Large intestine (tissue), 3 donors: Measurements from ENCODE around the gene SYNGR3. TPM values are rescaled to one million over a fixed set of nuclear protein-coding genes. Genes with fewer than 3 reads are reported as not detected.

Source experiments
- DNase-seq, 2 donors: peaks; one replicate each; pipeline versions ENCODE4 v3.0.0 to v3.0.0-alpha.2; 2013
- H3K27ac ChIP-seq: one replicate; pipeline ENCODE4 v1.5.1; 2013; ENCODE audit warnings: low read length
- H3K27me3 ChIP-seq: 2 replicates; pipeline ENCODE4 v1.6.1; 2013; ENCODE audit warnings: low read length; ENCODE audit not compliant: control insufficient read depth, insufficient read depth
- H3K36me3 ChIP-seq: 2 replicates; pipeline ENCODE4 v1.6.1; 2013; ENCODE audit warnings: low read length; ENCODE audit not compliant: control insufficient read depth, insufficient read depth
- H3K4me1 ChIP-seq: one replicate; pipeline ENCODE4 v1.6.1; 2013; ENCODE audit warnings: low read length; ENCODE audit not compliant: control insufficient read depth, insufficient read depth
- H3K4me3 ChIP-seq: one replicate; pipeline ENCODE4 v1.5.1; 2013; ENCODE audit warnings: low read length
- H3K9me3 ChIP-seq: one replicate; pipeline ENCODE4 v1.6.1; 2013; ENCODE audit warnings: mild to moderate bottlenecking, low read depth, low read length, moderate library complexity; ENCODE audit not compliant: control insufficient read depth
- WGBS: methylation state at CpG from one replicate; pipeline ENCODE4 v1.1.5; 2013; ENCODE audit warnings: low lambda C conversion rate; ENCODE audit not compliant: insufficient coverage; 5-methylcytosine and 5-hydroxymethylcytosine counted together
- polyA plus RNA-seq: library from polyadenylated mRNA; unstranded; fragments of 120-200 nt; gene quantifications from one replicate; pipeline ENCODE4 v1.2.1, GENCODE V29; 2013

The SYNGR3 gene
- polyA plus RNA-seq, 1 donor, result 4.2 TPM

DNA sequence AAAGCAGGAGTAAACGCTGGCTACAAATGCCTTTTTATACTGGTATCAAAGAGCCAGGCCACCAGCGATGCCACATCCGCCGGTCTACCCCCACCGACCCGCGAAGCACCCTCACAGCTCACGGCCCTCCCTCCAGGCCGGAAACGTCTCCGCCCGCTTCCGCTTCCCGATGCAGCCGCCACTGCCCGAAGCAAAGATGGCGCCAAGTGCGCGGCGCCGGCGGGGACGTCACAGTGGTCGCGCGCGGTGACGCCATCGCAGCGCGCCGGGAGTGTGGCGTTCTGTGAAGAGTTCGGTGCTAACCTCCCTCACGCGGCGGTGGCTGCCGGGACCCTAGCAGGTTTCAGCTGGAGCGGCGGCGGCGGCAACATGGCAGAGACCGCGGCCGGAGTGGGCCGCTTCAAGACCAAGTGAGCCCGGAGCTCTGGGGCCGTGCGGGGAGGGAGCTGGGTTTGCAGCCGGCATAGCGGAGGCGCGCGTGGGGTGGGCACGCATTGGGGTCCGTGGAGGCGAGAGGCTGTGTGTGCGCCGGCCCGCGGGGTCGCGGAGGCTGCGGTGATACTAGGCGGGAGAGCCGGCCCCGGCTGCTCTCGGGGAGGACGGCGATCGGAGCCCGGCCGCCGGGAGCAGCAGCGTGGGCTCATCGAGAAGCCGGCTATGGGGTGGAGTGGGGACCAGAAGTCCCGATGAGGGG lies 17.8 kb upstream of the SYNGR3 start, which contains the start of gene TBL3:
TSS of gene TBL3 (plus strand) at position 258 of the 694 bp plus-strand sequence. CDS start at position 370, 112 bp downstream.
- Histone ChIP-seq H3K36me3 (peaks cover 29% of the 10 kb centered on the region), H3K27me3 (no peaks in the 10 kb centered on the region), H3K4me3 (peak within 1 kb of the TSS; percentile 100), H3K27ac (peak within 1 kb of the TSS; percentile 86), H3K9me3 (no peaks in the 10 kb centered on the region), H3K4me1 (peaks cover 13% of the 10 kb centered on the region)
- no CpG with 5 or more reads among the region's 78 CpGs for WGBS
- DNase-seq, result peak; percentile 91 to 96

- H3K27me3 ChIP-seq, result no peaks in the 10 kb centered on the region
- H3K27ac ChIP-seq, result peak overlapping the region; percentile 86
- no peaks in the 10 kb centered on the region for H3K9me3 ChIP-seq
- peak overlapping the region; percentile 100 for H3K4me3 ChIP-seq
- WGBS, result no CpG with 5 or more reads among the region's 22 CpGs
- H3K36me3 ChIP-seq, result peaks cover 33% of the 10 kb centered on the region
- H3K4me1 ChIP-seq, result peaks cover 13% of the 10 kb centered on the region
- DNase-seq, result no peak
Measured at GRCh38 chr16:1972490-1972877, 17.3 kb upstream of the SYNGR3 start.

GRCh38 chr16:1973461-1974156 lies 16.2 kb upstream of the SYNGR3 start:
- no peak for DNase-seq
- no CpG with 5 or more reads among the region's 16 CpGs for WGBS
- H3K36me3 ChIP-seq, result peaks cover 43% of the 10 kb centered on the region

DNA sequence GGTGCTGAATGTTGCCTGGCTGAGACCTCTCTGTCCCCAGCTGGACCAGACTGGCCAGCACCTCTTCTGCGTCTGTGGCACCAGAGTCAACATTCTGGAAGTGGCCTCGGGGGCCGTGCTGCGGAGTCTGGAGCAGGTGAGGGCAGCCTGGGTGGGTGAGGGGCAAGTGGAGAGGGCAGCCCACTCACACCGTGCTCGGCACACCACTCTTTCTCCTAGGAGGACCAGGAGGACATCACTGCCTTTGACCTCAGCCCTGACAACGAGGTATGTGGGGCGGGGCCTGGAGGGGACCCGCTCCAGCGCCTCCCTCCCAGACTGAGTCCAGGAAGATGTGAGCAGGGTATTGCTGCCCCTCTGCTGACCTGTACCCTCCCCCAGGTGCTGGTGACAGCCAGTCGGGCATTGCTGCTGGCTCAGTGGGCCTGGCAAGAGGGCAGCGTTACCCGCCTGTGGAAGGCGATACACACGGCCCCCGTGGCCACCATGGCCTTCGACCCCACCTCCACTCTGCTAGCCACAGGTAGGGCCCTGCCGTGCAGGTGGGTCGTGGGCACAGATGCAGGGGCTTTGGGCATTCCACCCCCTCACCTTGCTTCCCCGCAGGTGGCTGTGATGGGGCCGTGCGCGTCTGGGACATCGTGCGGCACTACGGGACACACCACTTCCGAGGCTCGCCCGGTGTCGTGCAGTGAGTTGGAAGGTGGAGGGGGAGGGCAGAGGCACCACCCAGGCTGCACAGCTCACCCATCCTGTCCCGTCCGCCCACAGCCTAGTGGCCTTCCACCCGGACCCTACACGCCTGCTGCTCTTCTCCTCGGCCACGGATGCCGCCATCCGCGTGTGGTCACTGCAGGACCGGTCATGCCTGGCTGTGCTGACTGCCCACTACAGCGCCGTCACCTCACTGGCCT lies 15.4 kb upstream of the SYNGR3 start:
- DNase-seq, result no peak
- H3K27ac ChIP-seq, result no peak overlapping the region
- peaks cover 20% of the 10 kb centered on the region for H3K4me1 ChIP-seq
- peaks cover 43% of the 10 kb centered on the region for H3K36me3 ChIP-seq
- WGBS, result no CpG with 5 or more reads among the region's 42 CpGs
- peaks cover 6% of the 10 kb centered on the region for H3K27me3 ChIP-seq
- H3K9me3 ChIP-seq, result peaks cover 4% of the 10 kb centered on the region
- H3K4me3 ChIP-seq, result no peak overlapping the region

More at GRCh38 chr16:1973461-1974156, 16.2 kb upstream of the SYNGR3 start:
- peaks cover under 1% of the 10 kb centered on the region for H3K27me3 ChIP-seq
- no peak overlapping the region for H3K27ac ChIP-seq
- no peak overlapping the region for H3K4me3 ChIP-seq
- peaks cover 15% of the 10 kb centered on the region for H3K4me1 ChIP-seq
- peaks cover 4% of the 10 kb centered on the region for H3K9me3 ChIP-seq

DNA sequence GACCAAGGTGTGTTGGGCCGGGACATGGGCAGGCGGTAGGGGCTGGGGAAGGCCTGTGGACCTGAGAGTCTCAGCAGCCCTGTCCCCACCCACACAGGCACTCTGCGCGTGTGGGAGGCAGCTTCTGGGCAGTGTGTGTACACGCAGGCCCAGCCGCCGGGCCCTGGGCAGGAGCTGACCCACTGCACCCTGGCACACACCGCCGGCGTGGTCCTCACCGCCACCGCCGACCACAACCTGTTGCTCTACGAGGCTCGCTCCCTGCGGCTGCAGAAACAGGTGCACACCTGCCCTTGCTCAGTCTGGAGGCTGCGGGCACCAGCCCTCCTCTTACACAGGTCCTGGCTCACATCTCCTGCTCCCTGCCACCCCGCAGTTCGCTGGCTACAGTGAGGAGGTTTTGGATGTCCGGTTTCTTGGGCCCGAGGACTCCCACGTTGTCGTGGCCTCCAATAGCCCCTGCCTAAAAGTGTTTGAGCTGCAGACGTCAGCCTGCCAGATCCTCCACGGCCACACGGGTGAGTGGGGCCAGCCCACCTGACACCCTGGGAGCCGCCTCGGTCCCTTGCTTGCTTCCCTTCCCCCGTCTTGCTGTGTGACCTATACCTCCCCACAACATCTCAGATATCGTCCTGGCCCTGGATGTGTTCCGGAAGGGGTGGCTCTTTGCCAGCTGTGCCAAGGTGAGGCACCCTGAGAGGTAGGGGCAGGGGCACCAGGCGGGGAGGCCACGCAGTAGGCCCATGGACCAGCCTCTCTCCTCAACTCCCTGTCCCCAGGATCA lies 14.1 kb upstream of the SYNGR3 start:
- Histone ChIP-seq H3K27me3 (peaks cover 19% of the 10 kb centered on the region), H3K9me3 (peaks cover 9% of the 10 kb centered on the region), H3K4me3 (no peak overlapping the region), H3K4me1 (peaks cover 32% of the 10 kb centered on the region), H3K36me3 (peaks cover 43% of the 10 kb centered on the region), H3K27ac (no peak overlapping the region)
- 100% methylated on average over 1 of the region's 33 CpGs for WGBS
- DNase-seq, result no peak

GRCh38 chr16:1976216-1976520 lies 13.6 kb upstream of the SYNGR3 start:
- Histone ChIP-seq H3K4me3 (no peak overlapping the region), H3K9me3 (peaks cover 12% of the 10 kb centered on the region), H3K27me3 (peaks cover 24% of the 10 kb centered on the region), H3K36me3 (peaks cover 43% of the 10 kb centered on the region), H3K27ac (no peak overlapping the region), H3K4me1 (peaks cover 34% of the 10 kb centered on the region)
- no CpG with 5 or more reads among the region's 8 CpGs for WGBS
- DNase-seq, result no peak

- Histone ChIP-seq H3K4me1 (peaks cover 44% of the 10 kb centered on the region), H3K27ac (no peak overlapping the region), H3K27me3 (peaks cover 34% of the 10 kb centered on the region), H3K4me3 (no peak overlapping the region), H3K9me3 (peaks cover 12% of the 10 kb centered on the region), H3K36me3 (peaks cover 43% of the 10 kb centered on the region)
- no CpG with 5 or more reads among the region's 33 CpGs for WGBS
- DNase-seq, result no peak
Measured at GRCh38 chr16:1976951-1977874, 12.6 kb upstream of the SYNGR3 start.

DNA sequence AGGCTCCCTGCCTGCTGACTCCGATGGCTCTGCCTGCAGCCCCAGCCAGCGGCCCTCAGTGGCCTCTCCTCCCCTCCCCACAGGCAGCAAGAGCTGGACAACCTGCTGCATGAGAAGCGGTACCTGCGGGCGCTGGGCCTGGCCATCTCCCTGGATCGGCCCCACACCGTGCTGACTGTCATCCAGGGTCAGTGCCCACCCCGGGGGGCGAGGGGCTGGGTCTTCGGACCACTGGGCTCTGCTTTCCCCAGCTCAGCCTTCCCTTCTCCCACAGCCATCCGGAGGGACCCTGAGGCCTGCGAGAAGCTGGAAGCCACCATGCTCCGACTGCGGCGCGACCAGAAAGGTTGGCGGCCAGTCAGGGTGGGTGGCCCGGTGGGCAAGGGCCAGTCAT lies 11.9 kb upstream of the SYNGR3 start:
- H3K36me3 ChIP-seq, result peaks cover 43% of the 10 kb centered on the region
- H3K4me1 ChIP-seq, result peaks cover 46% of the 10 kb centered on the region
- no peak overlapping the region for H3K4me3 ChIP-seq
- DNase-seq, result no peak
- peaks cover 41% of the 10 kb centered on the region for H3K27me3 ChIP-seq
- no peak overlapping the region for H3K27ac ChIP-seq
- no CpG with 5 or more reads among the region's 18 CpGs for WGBS
- H3K9me3 ChIP-seq, result peaks cover 12% of the 10 kb centered on the region

- no peak for DNase-seq
- Histone ChIP-seq H3K27ac (no peak overlapping the region), H3K36me3 (peaks cover 43% of the 10 kb centered on the region), H3K27me3 (peaks cover 45% of the 10 kb centered on the region), H3K4me1 (peaks cover 46% of the 10 kb centered on the region), H3K4me3 (peak overlapping the region; percentile 21), H3K9me3 (peaks cover 12% of the 10 kb centered on the region)
- no CpG with 5 or more reads among the region's 37 CpGs for WGBS
Measured at GRCh38 chr16:1978476-1979120, 11.2 kb upstream of the SYNGR3 start.
